KOPT-K1 (cell line): Measurements from ENCODE around the gene FYB2.

Experiments used
- H3K27ac ChIP-seq: fragments of 200-600 bp; sonication (generic); 2 replicates; pipeline ENCODE4 v1.5.1; 2016; ENCODE audit warnings: antibody characterized with exemption, mild to moderate bottlenecking, low read depth, low read length; ENCODE audit not compliant: poor library complexity, severe bottlenecking
- H3K36me3 ChIP-seq: fragments of 200-600 bp; sonication (generic); 2 replicates; pipeline ENCODE4 v1.5.1; 2017; ENCODE audit warnings: antibody characterized with exemption, mild to moderate bottlenecking, low read length, moderate library complexity; ENCODE audit not compliant: insufficient read depth
- H3K9me3 ChIP-seq: fragments of 200-600 bp; sonication (generic); 2 replicates; pipeline ENCODE4 v1.5.1; 2017; ENCODE audit warnings: antibody characterized with exemption, low read length, mild to moderate bottlenecking; ENCODE audit not compliant: insufficient read depth, poor library complexity, severe bottlenecking

Gene FYB2

GRCh38 chr1:56819387-56819899, at the start of gene FYB2:
FYB2 (minus strand) TSS chr1:56819404; CDS start chr1:56819290, 114 bp downstream.
- H3K36me3 ChIP-seq: no peaks in the 10 kb centered on the region
- H3K9me3 ChIP-seq: no peaks in the 10 kb centered on the region
- H3K27ac ChIP-seq: no peak within 1 kb of the TSS

- Histone ChIP-seq H3K9me3 (no peaks in the 10 kb centered on the region), H3K27ac (no peak overlapping the region)
These were observed 49.6 kb upstream of the FYB2 start for GRCh38 chr1:56868761-56869160.

GRCh38 chr1:56867491-56867890, 48.3 kb upstream of the FYB2 start:
- Histone ChIP-seq H3K27ac (no peak overlapping the region), H3K9me3 (no peaks in the 10 kb centered on the region), H3K36me3 (no peaks in the 10 kb centered on the region)

More at GRCh38 chr1:56868761-56869160, 49.6 kb upstream of the FYB2 start:
- no peaks in the 10 kb centered on the region for H3K36me3 ChIP-seq

- Histone ChIP-seq H3K27ac (no peak overlapping the region), H3K9me3 (no peaks in the 10 kb centered on the region), H3K36me3 (no peaks in the 10 kb centered on the region)
These were observed 47.5 kb upstream of the FYB2 start for GRCh38 chr1:56866656-56867055.

GRCh38 chr1:56864430-56864829, 45.2 kb upstream of the FYB2 start:
- no peak overlapping the region for H3K27ac ChIP-seq
- no peaks in the 10 kb centered on the region for H3K36me3 ChIP-seq
- H3K9me3 ChIP-seq: no peaks in the 10 kb centered on the region

GRCh38 chr1:56863265-56863992, 44.2 kb upstream of the FYB2 start:
- Histone ChIP-seq H3K27ac (no peak overlapping the region), H3K36me3 (no peaks in the 10 kb centered on the region), H3K9me3 (no peaks in the 10 kb centered on the region)

GRCh38 chr1:56859287-56859686, 40.1 kb upstream of the FYB2 start:
- H3K9me3 ChIP-seq: no peaks in the 10 kb centered on the region
- H3K36me3 ChIP-seq: no peaks in the 10 kb centered on the region
- H3K27ac ChIP-seq: no peak overlapping the region

GRCh38 chr1:56856186-56856585, 37.0 kb upstream of the FYB2 start:
- no peaks in the 10 kb centered on the region for H3K36me3 ChIP-seq
- H3K27ac ChIP-seq: no peak overlapping the region
- no peaks in the 10 kb centered on the region for H3K9me3 ChIP-seq

- no peak overlapping the region for H3K27ac ChIP-seq
- H3K9me3 ChIP-seq: no peaks in the 10 kb centered on the region
- no peaks in the 10 kb centered on the region for H3K36me3 ChIP-seq
These were observed 36.0 kb upstream of the FYB2 start for GRCh38 chr1:56855190-56855589.

GRCh38 chr1:56854521-56855099, 35.4 kb upstream of the FYB2 start, which contains the start of gene C8A:
C8A (plus strand) TSS chr1:56854797; CDS start chr1:56854902, 105 bp downstream.
- Histone ChIP-seq H3K36me3 (no peaks in the 10 kb centered on the region), H3K9me3 (no peaks in the 10 kb centered on the region), H3K27ac (no peak within 1 kb of the TSS)

- no peaks in the 10 kb centered on the region for H3K9me3 ChIP-seq
- H3K36me3 ChIP-seq: no peaks in the 10 kb centered on the region
- H3K27ac ChIP-seq: no peak overlapping the region
These were observed 33.3 kb upstream of the FYB2 start for GRCh38 chr1:56852476-56852875.

- Histone ChIP-seq H3K9me3 (no peaks in the 10 kb centered on the region), H3K36me3 (no peaks in the 10 kb centered on the region), H3K27ac (no peak overlapping the region)
These were observed 31.7 kb upstream of the FYB2 start for GRCh38 chr1:56850922-56851321.

GRCh38 chr1:56850411-56850810, 31.2 kb upstream of the FYB2 start:
- H3K27ac ChIP-seq: no peak overlapping the region
- no peaks in the 10 kb centered on the region for H3K9me3 ChIP-seq
- H3K36me3 ChIP-seq: no peaks in the 10 kb centered on the region

GRCh38 chr1:56849750-56850149, 30.5 kb upstream of the FYB2 start:
- Histone ChIP-seq H3K36me3 (no peaks in the 10 kb centered on the region), H3K27ac (no peak overlapping the region), H3K9me3 (no peaks in the 10 kb centered on the region)

GRCh38 chr1:56845343-56845742, 26.1 kb upstream of the FYB2 start:
- no peak overlapping the region for H3K27ac ChIP-seq
- H3K36me3 ChIP-seq: no peaks in the 10 kb centered on the region
- H3K9me3 ChIP-seq: no peaks in the 10 kb centered on the region
